Activated naive CD8-positive, alpha-beta T cell treated with anti-CD3 and anti-CD28 coated beads, Interleukin-2, amount 50 U/mL, for 16 hours (primary cell): ENCODE measurements around the gene CD247.

Experiments
- DNase-seq: peaks from one replicate; pipeline ENCODE4 v3.0.0-alpha.2; 2020; ENCODE audit warnings: low read depth, low spot score

CD247 gene

GRCh38 chr1:167439301-167439988 lies 78.9 kb downstream of the CD247 start:
- no peak for DNase-seq

GRCh38 chr1:167438171-167439138 lies 79.9 kb downstream of the CD247 start:
- DNase-seq, result no peak

GRCh38 chr1:167435484-167435883 lies 82.8 kb downstream of the CD247 start:
- DNase-seq, result no peak

- DNase-seq, result no peak
These were observed 84.0 kb downstream of the CD247 start for GRCh38 chr1:167434306-167434705.

DNA sequence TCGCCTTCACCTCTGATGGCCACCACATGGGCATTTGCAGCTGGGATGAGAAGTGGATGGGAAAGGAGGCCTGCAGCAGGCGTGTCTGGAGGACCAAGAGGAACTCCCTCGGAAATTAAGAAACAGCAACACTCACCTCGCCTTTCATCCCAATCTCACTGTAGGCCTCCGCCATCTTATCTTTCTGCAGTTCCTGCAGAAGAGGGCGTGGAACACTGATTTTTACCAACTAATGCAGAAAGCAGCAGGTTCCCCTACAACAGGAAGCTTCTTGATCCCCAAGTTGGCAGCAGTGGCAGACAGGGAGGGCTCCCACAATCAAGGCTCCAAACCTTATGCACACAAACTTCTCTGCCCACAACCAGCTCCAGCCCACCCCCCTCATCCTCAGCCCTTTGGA lies 84.4 kb downstream of the CD247 start:
- DNase-seq, result no peak

GRCh38 chr1:167432780-167433179 lies 85.5 kb downstream of the CD247 start:
- no peak for DNase-seq

- no peak for DNase-seq
These were observed 86.2 kb downstream of the CD247 start for GRCh38 chr1:167431909-167432650.

- no peak for DNase-seq
These were observed 86.9 kb downstream of the CD247 start for GRCh38 chr1:167431261-167431908.

DNA sequence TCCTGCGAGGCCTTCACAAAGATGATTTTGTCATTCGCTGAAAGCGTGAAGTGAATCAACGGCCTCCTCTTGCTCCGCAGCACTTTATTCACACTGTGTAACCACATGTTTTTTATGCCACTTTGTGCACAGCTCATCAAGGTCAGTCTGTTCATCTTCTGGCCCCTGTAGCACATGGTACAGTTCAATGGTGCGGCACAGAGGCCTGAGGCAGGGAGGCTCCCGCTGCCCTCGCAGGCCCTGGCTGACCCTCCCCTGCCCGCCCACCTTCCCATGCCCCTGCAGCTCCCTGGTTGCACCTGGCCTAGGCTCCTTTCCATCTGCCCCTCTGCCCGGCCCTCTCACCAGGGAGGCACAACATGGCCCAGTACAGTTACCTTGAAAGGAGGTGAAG lies 87.5 kb downstream of the CD247 start:
- DNase-seq, result no peak

DNA sequence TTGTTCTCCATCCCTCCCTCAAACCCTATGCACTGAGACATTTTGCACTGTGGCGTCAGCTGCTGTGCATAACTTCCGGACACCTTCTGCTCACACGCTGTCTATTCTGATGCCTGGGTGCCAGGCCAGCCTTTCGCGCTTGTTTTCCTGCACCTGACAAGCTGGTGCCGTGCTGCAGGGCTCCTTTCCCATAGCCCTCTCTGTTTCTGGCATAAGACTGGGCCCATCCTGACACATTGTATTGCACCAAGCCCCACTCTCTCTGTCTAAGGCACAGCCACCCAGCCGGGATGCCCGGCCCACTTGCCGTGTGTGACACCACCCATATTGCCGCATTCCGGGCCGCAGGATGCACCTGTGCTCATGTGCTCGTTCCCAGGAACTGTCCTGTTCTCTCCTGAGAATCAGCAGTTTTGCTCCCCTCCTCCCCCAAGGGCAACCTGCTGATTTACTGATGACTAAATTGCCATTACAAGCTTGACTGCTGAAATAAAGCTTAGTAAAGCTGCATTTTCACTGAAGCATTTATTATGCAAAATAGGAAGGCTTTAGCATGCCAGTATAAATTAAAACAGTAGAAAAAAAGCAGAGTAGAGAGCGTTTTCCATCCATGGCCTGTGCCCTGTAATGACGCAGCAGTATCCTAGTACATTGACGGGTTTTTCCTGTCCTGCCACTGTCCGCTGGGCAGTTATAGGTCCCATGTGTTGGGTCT lies 88.0 kb downstream of the CD247 start:
- no peak for DNase-seq

GRCh38 chr1:167429612-167430011 lies 88.7 kb downstream of the CD247 start:
- DNase-seq, result no peak

DNA sequence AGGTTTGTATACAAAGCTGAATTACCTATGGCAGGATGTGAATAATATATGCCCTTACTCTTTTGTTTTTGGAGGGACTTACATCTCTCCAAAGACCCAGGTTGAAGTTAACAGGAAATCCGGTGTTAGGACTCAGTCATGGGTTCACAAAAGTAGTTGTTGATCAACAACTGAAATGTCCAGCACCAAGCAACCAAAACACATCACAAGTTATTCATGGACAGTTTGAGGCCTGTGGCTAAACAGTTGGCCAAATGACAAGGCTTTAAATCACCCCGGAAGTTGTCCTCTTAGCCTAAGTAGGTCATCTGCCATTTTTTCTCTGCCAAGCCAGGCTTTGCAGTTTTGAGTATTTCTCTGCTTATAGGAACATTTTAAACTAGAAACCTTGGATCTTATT lies 89.9 kb downstream of the CD247 start:
- no peak for DNase-seq

DNA sequence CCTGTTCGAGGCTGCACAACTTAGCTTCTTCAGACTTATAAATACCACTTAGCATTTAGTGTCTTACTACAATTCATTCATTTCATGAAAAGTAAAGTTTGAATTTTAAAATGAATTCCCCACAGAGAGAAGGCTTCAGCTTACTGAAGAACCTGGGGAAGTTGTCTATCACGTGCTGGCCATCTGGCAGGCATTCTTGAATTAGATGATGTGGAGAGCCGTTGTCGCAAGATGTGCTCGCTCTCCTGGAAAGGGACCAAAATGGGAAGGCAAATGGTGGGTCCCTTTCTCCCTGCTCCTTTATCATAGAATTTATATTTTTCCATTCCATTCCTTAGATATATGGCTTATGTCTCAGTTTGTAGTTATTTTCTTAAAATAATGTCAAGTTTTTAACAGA lies 90.5 kb downstream of the CD247 start:
- no peak for DNase-seq

DNA sequence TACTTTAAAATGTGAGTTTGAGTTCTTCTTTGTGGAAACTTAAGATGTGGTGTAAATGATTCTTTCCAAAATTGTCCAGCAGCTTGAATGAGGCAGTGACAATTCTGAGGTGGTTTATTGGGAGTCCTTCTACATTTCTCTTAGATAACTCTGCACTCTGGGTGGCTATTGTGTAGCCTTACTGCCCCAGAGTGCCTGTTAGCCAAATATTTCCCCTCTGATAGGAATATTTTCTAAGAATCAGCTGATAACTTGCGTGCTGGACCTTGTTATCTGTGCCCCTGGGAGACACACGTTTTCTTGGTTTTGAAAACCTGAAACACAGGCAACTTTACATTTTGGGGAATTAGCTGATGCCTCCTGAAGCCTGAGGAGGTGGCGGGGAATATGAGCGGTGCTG lies 91.6 kb downstream of the CD247 start:
- no peak for DNase-seq

DNA sequence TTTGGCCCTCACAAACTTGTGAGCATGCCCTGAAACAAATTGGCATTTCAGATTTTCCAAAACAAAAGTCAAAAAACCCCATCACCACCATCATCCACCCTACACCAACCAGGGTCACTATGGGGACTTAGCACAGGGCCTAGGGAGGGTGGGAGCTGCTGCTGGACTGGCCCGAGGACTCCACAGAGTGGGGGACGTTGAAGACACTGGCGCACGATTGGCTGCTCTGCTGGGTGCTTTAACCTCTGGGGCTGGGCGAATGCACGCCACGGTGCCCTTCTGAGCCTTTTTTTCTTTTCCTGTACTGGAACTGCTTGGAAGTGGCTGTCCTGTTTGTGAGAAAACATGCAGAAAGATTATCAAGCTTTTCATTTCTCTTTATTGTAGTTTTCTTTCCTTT lies 92.8 kb downstream of the CD247 start:
- DNase-seq, result no peak

DNA sequence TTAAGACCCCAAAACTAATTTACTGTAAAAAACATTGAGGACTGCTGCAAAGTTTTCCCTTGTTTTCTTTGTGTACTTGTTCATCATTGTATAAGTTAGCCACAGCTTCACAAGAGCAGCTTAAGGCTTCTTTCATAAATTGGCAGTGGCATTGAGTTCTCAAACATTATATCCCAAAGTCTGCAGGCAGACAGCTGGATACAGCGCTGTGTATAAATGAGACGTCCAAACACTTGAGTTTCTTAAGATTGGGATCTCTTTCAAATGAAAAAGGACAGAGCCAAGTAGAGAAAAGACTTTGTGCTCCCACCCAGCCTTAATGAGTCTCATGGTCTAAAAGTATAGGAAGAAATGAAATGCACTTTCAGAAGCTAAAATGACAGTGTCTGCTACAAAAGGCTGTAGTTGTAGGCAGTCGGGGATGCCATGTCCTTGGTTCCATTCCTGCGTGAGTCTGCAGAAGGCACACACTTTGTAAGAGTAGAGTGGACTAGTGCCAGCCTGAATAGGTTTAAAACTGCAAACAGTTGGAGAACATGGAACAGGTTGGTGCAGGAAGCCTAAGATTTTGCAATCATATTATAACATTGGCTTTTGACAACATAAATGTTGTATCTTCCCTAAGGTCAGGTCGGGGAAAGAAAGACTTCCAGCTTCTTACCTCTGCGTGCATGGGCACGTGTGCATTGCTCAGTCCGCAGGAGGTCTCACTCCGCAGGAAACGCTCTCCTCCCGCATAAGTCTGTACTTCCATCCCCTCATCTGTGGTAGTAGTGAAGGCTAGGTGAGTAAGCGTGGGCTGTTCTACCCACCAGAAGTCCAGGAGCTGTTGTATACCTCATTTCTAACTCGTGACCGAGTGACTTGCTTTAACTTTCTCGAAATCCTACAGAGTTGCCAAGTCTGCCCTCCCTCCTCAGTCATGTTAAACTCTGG lies 94.4 kb downstream of the CD247 start:
- DNase-seq, result no peak

GRCh38 chr1:167420510-167420909 lies 97.8 kb downstream of the CD247 start:
- DNase-seq, result no peak

DNA sequence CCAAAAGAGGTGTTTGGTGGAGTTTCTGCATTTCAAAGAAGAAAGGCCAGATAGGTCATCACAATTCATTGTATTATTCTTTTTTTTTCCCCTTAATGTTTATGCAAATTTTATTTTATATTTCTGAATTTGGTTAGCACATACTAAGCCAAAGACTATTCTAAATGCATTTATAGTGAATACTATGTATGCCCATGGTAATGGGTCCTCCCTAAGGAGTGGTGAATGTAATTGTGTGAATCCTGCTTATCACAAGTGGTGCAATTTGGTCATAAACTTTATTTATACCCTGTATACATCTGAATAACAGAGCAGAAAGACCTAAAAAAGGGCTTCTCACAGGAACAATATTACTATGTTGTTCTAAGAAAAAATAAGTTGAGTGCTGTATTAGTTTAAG lies 99.1 kb downstream of the CD247 start:
- DNase-seq, result no peak

GRCh38 chr1:167418391-167418790 lies 99.9 kb downstream of the CD247 start:
- DNase-seq, result no peak

GRCh38 chr1:167416506-167416905 lies 101.8 kb downstream of the CD247 start:
- DNase-seq, result no peak
